NCI-H226 (cell line): ENCODE data around the gene MYZAP.
A peak's percentile ranks its signal among the peaks of the same experiment; 100 is the strongest.

Experiments used
- DNase-seq: peaks from one replicate; pipeline ENCODE4 v3.0.0-alpha.2; 2015

The MYZAP gene

DNA sequence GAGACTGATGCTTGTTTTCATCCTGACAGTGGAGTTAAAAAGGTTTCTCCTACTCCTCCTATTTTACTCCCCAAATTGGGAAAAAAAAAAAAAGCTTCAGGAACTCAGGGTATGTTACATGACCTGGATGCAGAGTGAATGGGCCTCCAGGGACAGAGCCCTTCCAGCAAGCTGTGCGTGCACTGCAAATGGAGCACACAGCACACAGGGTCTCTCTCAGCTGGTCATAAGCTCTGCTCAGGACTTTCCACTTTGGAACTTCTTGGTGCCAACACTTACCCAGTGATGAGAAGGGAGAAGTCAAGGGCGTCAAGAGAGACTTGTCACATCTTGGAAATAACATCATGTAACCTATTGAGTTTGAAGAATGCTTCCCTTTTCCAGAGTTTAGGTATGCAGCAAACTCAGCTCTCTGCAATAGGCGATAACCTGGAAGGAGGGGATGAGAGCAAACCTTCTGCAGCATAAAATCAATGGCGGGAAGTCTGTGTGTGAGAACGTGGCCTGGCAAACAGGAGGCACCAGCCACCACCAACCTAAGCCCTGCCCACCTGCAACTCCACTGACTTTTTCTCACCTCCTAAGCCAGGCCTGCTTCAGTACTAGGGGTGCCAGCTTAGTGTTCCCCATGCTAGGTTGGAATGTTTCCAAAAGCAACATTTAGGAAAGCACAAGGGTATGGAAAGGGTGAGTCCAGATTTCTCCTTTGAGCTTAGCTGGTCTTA lies 39.8 kb downstream of the MYZAP start:
- no peak for DNase-seq

DNA sequence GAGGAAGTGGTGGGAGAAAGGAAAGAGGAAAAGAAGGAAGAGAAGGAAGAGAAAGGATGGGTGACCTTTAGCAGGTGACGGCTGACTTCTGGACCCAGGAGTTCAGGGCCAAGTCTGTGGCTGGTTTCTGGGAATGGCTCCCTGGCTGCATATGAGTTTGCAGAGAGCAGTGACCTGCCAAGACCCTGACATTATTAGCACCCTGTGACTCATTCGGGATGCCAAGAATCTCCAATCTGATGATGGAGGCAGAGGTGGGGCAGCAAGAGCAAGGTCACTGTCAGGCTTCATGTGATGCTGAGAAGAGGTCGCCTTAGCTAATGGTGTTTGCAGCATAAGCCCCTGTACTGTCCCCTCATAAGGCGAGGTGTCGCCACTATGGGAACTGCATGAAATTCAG lies 42.6 kb downstream of the MYZAP start:
- no peak for DNase-seq

DNA sequence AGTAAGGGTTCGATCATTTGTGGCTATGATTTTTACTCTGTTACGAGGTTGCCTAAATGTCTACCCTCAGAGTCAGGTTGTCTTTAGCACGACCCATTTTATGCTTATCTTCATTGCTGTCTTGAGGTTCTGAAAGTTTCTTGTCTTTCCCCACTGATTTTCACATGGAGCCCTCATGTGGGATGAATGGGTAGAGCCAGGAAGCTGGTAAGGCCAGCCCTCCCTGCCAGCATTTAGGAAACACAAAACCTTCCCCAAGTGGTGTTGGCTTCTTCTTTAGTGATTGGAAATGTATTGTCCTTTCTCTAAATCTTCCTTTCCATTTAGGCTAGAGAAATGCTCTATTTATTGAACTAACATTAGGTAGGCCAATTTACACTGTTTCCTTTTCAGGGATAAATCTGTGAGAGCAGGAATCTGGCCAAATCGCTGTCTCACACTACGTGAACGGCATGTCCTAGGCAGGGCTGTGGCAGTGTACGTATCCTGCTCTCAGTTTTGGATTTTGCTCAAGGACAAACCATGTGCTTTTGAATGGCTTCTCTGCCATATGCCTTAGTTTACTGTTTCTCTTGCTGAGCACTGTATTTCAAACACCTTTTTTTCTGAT lies 43.7 kb downstream of the MYZAP start:
- peak; percentile 24 for DNase-seq

DNA sequence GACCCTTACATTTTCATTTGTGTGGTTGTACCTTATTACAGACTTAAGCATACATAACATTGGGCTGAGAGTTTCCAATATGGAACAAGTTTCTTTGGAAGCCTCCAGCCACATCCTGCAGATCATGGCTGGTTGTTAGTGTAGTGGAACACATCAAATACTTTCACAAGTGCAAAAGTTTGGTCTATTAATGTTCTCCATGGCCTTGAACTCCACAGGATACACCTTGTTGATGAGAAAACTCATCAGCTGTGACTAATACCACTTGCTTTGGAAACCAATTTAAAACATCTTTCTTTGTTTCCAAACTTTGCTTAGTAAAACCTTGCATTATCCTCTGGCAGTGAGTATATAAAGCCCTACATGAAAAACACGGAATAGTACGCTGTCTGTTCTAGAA lies 46.1 kb downstream of the MYZAP start:
- DNase-seq = no peak

DNA sequence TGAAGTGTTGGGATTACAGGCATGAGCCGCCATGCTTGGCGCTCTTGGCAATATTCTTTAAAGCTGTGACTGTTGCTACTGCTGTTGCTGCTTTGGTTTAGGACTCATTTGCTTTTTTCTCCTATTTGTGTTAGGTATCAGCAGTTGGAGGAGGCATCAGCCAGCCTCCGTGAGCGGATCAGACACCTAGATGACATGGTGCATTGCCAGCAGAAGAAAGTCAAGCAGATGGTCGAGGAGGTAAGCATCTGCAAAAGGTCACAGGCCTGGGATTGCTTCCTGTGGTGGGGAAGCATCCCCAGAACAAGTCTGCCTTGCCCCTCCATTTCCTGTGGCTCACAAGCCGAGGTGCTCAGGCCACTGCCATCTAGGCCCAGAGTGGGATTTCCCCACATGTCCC lies 47.6 kb downstream of the MYZAP start:
- no peak for DNase-seq

DNA sequence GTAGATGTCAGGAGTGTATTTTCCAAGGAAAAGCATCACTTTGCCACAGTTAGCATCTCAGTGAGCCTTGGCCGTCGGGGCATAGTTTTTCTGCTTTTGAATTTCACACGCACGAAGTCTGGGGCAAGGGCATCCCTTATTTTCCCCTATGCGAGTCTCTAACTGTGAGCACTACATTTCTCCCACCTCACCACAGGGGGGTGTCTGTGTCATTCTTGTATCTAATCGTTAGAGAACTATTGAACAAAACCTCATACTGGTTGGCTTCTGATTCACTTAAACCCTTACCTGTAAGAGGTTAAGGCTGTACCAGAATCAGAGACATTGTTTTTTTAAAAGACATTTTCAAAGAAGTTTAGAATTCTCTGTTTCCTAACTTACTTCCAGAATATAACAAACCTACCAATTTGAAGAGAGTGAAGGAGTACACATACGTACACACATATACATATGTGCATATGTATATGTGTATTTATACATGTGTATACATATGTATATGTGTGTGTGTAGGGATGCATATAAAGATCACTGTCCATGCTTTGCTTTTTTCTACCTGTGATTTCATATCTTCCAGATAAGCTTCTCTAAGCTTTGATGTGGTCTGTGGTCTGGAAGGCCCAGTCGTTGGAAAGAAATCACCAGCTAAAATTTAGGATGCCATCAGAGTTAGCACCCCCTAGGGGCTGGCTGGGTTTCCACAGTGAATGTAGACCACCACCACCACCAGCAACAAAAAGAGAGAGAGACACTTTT lies 49.4 kb downstream of the MYZAP start:
- peak; percentile 36 for DNase-seq

DNA sequence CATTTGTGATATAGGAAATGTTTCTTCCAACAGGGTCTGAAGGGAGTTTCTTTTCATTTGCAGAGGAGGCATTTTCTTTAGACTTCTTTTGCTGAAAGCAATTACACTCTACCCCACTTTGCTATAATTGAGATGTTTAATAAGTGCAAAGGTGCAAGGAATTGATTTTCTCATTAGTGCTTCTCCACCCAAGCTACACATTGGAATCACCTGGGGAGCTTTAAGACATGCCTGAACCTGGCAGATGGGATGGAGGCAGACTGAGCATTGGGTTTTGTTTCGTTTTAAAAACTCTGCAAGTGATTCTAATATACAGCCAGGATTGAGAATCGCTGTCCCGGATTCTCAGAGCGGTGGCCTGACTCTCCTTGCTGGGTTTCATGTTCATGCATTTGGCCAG lies 52.1 kb downstream of the MYZAP start:
- DNase-seq = no peak

DNA sequence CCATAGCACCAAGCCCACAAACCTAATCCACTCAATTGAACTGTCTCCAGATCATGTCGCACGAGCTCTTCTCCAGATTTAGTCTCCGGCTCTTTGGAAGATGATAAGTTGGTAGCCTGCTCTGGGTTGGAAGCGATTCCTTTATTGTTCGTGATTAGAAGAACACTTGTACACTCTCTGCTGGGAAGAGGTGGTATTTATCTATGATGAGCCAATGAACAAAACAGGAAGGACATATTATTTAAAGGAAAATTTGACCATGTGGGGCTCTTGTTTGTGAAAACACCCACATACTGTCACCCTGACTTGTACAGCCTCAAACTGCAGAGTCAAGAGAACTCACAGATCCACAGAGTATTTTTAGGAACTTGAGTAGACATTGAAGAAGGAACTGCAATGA lies 54.4 kb downstream of the MYZAP start:
- no peak for DNase-seq

DNA sequence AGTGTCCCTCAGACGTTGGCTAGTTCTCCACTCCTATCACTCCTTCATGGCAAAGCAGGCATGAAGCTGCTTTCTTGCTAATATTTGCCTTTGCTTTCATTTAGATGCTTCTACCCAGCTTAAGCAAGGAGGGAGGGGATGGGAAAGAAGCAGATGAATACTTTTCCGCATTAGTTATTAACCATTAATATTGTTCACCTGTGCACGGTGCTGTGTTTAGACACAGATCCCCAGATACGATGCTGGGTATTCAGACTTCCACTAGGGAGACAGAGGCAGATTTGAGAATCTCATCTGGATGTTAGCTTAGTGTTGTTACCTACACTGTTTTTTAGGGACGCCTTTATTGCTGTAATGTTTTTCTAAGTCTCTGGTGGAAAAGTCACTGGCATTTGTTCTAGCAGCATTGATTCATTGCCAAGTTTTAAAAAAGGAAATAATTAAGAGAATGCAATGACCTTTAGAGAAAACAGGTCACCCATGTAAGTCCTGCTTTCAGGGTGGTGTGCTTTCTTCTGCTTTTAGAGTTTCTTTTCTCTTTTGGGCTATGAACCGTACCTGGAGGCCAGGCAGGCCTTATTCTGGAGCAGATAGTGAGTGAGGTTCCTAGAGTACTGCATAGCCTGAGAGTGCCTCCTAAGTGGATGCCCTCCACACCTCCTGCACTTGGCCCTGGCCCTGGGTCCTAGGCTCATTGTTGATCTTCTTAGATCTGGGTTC lies 55.5 kb downstream of the MYZAP start:
- DNase-seq = no peak

DNA sequence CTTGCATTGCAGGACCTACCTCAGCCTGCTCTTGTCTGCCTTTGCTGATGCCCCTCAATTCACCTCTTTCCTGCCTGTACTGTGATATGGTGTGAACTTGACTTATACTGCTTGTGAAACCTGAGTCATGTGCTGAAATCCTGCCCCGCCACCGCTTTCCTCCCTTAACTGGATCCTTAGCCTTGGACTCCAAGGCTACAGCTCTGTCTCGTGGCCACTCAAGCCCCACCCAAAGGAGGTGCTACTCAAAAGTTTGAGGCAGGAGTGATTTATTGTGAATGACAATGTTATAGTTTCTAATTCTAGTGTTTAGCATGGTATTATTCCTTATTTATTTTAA lies 56.1 kb downstream of the MYZAP start:
- peak; percentile 99 for DNase-seq

DNA sequence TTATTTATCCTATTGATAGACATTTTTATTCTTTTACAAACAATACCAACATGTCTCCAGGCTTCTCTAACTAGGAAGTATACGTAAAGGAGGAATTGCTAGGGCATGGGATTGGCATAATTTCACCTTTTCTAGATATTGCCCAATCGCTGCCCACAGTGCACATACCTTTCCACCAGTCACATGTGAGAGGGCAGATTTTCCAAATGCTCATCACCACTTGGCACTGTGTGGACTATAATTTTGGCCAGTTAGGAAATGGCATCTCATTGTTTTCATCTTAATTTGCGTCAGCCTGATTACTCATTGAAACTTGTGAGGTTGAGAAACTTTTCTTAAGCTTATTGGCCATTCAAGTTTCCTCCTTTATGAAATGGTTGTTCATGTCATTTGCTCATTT lies 57.4 kb downstream of the MYZAP start:
- DNase-seq = peak; percentile 98

DNA sequence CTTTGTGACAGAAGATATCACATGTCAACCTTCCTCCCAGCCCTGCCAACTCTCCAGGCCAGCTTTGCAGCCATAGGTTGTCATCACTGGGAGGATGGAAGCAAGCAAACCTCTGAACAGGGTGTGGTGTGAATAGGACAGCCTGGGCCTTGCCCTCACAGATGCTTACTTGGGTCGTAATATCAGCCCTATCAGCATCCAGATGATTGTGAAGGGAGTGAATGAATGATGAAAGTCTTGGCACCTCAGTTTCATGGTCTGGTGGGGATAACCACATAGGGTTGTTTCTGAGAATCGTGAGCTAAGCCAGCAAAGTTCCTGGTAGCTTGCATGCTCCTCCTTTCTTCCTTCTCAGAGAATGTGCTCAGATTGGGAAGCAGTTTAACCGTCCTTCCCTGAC lies 59.7 kb downstream of the MYZAP start:
- DNase-seq = no peak

DNA sequence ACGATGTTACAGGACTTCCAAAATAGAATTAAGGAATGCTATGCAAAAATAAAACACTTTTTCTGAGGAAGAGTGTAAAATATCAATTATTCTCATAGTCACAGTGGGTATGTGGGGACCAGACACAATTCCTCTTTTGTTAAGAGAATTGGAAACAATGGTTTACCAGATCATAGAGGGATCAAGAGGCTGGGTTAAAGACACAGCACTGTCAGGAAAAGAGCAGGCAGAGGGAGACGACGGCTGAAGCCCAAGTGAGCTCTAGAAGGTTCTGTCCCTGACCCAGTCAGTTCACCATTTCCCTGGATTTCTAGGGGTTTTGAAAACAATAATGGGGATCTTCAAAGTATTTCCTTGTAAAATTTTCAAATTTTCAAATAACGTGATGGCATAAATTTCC lies 60.8 kb downstream of the MYZAP start:
- DNase-seq = no peak

DNA sequence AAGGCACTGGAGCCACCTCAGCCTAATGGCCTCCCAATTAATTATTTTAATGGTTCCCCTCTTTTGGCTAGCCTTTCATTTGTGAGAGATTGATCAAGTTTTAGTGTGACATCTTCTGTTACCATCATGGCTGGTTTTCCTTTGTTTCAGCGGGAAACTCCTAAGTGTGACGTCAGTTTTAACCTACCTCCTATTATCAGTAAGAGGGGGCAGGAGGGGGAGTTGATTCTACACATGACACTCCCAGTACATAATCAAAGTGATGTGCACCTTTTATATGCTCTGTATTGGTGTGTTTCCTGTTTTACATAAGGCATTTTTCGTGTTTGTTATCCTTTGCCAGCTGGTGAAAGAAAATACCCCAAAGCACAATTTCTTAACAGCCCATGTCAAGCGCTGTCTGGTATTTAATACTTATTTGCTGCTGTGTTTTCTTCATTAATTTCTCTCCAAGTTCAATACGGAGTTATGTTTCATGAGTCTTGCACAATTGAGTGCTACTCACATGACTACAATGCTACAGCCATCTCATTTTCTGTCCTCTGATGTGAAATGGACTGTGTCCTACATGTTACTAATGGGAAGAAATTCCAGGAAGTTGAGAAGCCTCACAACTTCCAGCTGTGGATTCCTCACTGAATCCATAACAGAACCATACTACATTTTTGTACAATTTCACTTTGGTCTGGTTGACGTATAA lies 62.6 kb downstream of the MYZAP start:
- no peak for DNase-seq

DNA sequence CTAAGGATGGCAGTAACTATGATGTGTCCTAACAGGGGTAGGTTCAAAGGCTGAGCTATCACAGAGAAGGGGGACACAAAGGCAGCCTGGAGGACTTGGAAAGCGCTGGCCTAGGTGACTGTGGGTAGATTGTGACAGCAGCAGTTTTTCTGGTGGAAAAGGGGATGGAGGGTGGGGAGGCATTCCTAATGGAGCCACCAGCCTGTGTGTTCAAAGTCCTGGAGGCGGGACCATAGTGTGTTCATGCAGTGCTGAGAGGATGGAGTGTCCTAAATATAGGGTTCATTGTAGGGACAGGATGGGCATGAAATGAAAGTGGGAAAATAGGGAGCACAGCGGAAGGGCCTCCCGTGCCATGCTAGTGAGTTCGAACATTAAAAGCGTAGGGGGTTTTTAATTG lies 63.3 kb downstream of the MYZAP start:
- DNase-seq = no peak

DNA sequence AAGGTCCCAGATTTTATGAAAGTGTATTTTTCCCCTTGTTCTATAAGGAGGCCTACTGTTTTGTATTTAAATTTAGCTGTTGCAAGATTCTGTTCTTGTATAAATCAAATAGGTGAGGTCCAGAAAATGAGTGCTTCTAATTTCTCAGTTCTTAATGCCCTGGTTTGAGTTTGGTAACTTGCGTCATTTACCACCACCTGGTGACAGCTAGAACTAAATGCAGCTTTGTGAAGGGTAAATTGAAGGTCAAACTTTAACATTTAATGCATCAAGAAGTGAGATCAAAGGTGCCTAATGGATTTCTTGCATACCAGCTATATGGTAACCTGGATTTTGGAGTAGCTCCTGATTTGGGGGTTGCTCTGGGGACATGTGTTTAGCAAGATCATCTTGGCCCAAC lies 64.1 kb downstream of the MYZAP start:
- no peak for DNase-seq

DNA sequence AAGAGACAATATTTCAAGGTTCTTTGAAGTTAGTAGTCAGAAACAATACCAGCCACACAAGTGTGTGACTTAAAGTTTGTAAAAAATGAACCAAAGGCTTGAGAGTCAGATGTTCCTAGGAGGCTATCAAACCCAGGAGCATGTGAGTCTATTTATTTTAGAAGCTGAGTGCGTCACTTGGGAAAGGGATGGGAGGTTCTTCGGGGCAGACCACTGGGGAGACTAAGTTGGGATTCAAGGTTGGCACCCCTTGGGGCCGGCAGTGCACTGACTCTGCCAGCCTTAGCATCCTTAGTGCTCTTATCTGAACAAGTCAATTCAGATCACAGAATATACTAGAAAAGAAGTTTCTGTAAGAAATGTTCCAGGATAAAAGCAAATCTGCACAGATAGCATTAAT lies 64.7 kb downstream of the MYZAP start:
- no peak for DNase-seq

DNA sequence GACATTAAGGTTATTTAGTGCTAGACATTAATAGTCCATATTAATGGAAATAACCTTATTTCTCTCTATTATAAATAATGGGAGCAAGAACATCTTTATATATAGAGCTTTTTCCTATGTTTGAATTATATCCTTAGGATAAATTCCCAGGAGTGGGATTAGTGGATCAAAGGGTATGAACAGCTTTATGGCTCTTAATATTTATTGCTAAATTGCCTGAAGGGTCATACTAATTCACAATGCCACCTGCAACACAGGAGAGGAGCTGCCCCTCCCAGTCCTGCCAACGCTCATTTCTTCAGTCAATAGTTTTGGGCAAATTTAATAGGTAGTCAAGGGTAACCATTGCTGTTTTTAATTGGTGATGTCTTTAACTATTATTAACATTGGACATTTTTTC lies 65.9 kb downstream of the MYZAP start:
- no peak for DNase-seq

DNA sequence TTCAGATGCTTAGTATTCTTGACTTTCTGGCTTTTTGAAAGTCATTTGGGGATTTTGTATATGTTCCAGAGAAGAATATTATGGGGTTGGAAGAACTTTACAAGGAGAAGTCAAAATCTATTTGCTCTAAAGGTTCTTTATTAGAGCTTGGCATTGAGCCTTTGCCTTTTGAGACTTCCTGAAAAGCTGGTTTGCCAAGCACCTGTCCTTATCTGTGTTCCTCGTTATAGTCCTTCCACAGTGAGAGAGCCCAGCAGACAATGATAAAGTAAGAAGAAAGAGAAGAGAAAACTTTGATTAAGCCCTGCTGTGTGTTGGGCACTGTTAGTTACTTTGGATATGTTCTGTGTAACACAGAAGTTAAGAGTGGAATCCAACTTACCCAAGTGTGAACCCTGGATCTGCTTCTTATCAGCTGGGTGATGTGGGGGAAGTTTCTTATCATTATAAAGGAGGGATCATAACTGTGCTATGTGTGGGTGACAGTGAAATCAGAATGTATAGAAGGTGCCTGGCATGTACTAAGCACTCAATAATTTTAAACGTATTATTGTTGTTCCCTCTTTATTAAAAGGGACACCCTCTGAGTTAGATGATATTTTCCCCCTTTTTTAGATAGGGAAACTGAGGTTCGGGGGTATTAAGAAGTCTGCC lies 70.5 kb downstream of the MYZAP start:
- DNase-seq = no peak

DNA sequence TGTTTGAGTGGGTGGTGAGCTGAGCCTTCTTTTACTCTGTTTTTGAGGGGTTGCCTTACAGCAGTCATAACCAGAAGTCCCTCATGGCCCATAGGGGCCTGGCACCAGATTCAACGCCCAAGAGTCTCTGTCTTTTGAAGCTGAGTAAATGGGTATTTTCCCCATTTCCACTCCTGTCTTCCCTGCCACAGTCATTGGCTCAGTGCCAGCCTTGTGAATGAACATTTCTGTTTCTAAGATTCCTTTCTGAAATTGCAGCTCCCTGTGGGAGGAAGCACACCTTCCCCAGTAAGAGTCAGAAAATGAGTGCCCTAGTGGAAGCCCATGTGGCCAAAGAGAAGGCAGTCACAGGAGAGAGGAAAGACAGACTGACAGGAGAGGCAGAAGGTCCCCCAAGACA lies 71.1 kb downstream of the MYZAP start:
- peak; percentile 34 for DNase-seq

DNA sequence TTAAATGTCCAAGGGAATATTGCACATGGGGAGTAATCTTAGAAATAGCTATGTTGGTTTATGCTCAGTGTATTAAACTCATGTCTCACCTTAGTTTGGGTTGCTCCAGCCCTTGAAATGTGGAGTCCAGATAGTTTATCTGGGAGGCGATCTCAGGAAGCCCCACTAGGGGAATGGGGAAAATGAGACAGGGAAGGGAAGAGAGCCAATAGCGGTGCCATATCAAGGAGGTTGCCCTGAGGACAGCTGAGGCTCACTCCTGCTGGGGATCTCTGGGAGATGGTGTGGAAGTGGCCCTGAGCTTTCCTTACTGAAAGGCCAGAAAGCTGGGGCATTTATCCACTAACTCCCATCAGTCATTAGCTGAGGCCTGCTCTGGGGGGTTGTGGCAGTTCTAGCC lies 71.6 kb downstream of the MYZAP start:
- DNase-seq = no peak

DNA sequence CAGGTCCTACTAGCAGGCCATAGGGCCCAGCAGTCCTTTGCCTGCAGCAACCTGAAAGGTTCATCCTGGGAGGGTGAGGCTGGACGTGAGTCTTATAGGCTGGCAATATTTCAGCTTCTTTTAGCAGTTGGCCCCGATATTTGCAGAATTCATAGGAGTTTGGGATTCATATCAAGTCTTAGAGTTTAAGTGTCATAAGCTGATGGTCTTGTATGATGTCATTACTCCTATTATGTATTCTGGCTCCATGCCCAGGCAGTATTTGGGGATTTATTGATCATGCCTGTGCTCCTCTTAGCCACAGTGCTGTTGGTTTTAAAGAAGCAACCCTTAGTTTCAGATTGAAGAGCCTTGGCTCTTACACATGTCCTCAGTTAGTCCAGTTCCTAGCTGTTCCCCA lies 73.5 kb downstream of the MYZAP start:
- no peak for DNase-seq

DNA sequence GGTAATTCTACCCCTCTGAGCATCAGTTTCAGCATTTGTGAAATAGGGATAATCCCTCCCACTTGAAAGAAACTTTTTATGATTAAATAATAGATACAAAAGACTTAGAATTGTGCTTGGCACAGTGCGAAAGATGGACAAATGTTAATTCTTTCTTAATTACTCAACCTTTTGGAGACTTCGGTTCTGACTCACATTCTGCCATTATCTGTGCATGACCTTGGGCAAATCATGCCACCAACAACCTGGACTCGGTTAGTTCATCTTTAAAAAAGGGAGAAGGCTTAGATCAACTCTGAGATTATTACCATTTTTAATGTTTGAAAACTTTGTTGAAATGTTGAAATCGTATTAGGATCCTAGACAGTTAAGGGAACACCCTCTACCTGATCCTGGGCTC lies 74.2 kb downstream of the MYZAP start:
- no peak for DNase-seq
